AG10803 (cell line): Measurements from ENCODE around the gene PCDHGA11.
A peak's percentile ranks its signal among the peaks of the same experiment; 100 is the strongest.

Experiments used
- DNase-seq: peaks from one replicate; pipeline ENCODE4 v3.0.0; 2010; ENCODE audit warnings: low read depth
- H3K4me3 ChIP-seq: 2 replicates; pipeline ENCODE4 v1.5.1; 2011; ENCODE audit warnings: mild to moderate bottlenecking, low read length, control low read depth
- CTCF ChIP-seq: conservative IDR thresholded peaks from 2 replicates; pipeline ENCODE4 v1.5.1; 2011; ENCODE audit warnings: mild to moderate bottlenecking, low read length, control low read depth, inconsistent platforms

The PCDHGA11 gene

GRCh38 chr5:141417494-141418172, 3.2 kb upstream of the PCDHGA11 start, which contains the start of gene PCDHGB7:
TSS of gene PCDHGB7 (plus strand) at chr5:141417677. CDS start at chr5:141417860, 183 bp downstream.
- DNase-seq: peak; percentile 81
- TF ChIP-seq CTCF: peak; percentile 87

GRCh38 chr5:141419074-141419880, 1.6 kb upstream of the PCDHGA11 start:
- DNase-seq: no peak
- no peak for TF ChIP-seq CTCF
- no peak overlapping the region for H3K4me3 ChIP-seq

More at GRCh38 chr5:141417494-141418172, 3.2 kb upstream of the PCDHGA11 start, which contains the start of gene PCDHGB7:
- H3K4me3 ChIP-seq: peak within 1 kb of the TSS; percentile 63

GRCh38 chr5:141421489-141421855, 621 bp downstream of the PCDHGA11 start:
- peak overlapping the region; percentile 61 for H3K4me3 ChIP-seq
- no peak for DNase-seq
- no peak for TF ChIP-seq CTCF

GRCh38 chr5:141422742-141423291, 2.0 kb downstream of the PCDHGA11 start:
- DNase-seq: no peak
- no peak for TF ChIP-seq CTCF
- H3K4me3 ChIP-seq: no peak overlapping the region

GRCh38 chr5:141427783-141428426, 7.1 kb downstream of the PCDHGA11 start:
- no peak for TF ChIP-seq CTCF
- DNase-seq: no peak
- no peak overlapping the region for H3K4me3 ChIP-seq

GRCh38 chr5:141430332-141431113, 9.7 kb downstream of the PCDHGA11 start, which contains the start of gene PCDHGA12:
TSS of gene PCDHGA12 (plus strand) at chr5:141430507. CDS start at chr5:141430760, 253 bp downstream.
- TF ChIP-seq CTCF: peak; percentile 75
- DNase-seq: peak; percentile 92
- H3K4me3 ChIP-seq: peak within 1 kb of the TSS; percentile 54
